GM12878 (cell line): ENCODE measurements around the gene SLC44A3. TPM values are rescaled to one million over a fixed set of nuclear protein-coding genes. Genes with fewer than 3 reads are reported as not detected.

Source experiments
- ATAC-seq: fragments of 200-7000 bp; cut with Tn5 transposase; 3 replicates; pipeline ENCODE4 v1.9.1; 2020; ENCODE audit warnings: mild to moderate bottlenecking, moderate library complexity
- BruUV-seq: library from RNA; stranded (reverse); fragments of 400-500 nt; replicated peaks from 2 replicates; lab custom pipeline; 2021; lab: Mats Ljungman, UMichigan
- CTCF ChIA-PET: fragments of 300-600 bp; sonication (Branson Sonifier 250); formaldehyde crosslinking; extraction: SDS; loops from one replicate; lab custom pipeline; 2021; ENCODE audit warnings: inconsistent platforms; lab: Yijun Ruan, JAX
- POLR2A ChIA-PET: fragments of 350-600 bp; formaldehyde crosslinking; extraction: SDS; loops from one replicate; lab custom pipeline; 2021; ENCODE audit warnings: inconsistent platforms; lab: Charles Lee
- RAD21 ChIA-PET: fragments of 300-600 bp; sonication (Branson Sonifier 250); formaldehyde crosslinking; loops from one replicate; lab custom pipeline; 2023; ENCODE audit warnings: antibody characterized with exemption; ENCODE audit not compliant: unreplicated experiment; lab: Charles Lee
- SMC1A ChIA-PET: fragments of 300-600 bp; sonication (Branson Sonifier 250); formaldehyde crosslinking; loops from one replicate; lab custom pipeline; 2023; ENCODE audit not compliant: unreplicated experiment, uncharacterized antibody; lab: Charles Lee
- DNase-seq: peaks from one replicate; pipeline ENCODE4 v3.0.0-alpha.2; 2011; ENCODE audit warnings: low read depth, low spot score
- FAIRE-seq: peaks from 3 replicates; lab custom pipeline; 2011; peaks lifted over from hg19 to GRCh38; lab: Jason Lieb, UNC
- H2AFZ ChIP-seq: 2 replicates; pipeline ENCODE4 v1.6.0; 2011; ENCODE audit warnings: low read depth, low read length, control low read depth; ENCODE audit not compliant: control insufficient read depth
- H3K27ac ChIP-seq: 2 replicates; pipeline ENCODE4 v1.5.1; 2011; ENCODE audit warnings: control low read depth; ENCODE audit not compliant: control insufficient read depth, insufficient read depth
- H3K27me3 ChIP-seq, 2 experiments: replicated peaks in 1 of 2; 2 replicates each; pipeline versions ENCODE4 v1.6.0 to v1.6.1; 2011; ENCODE audit warnings: low read length in 1 of 2; ENCODE audit not compliant: control insufficient read depth in 2 of 2, insufficient read depth in 2 of 2
- H3K36me3 ChIP-seq, 2 experiments: 2 replicates each; pipeline ENCODE4 v1.5.1; 2011; ENCODE audit warnings: low read length in 1 of 2; ENCODE audit not compliant: control insufficient read depth in 2 of 2, insufficient read depth in 2 of 2
- H3K4me1 ChIP-seq: 2 replicates; pipeline ENCODE4 v1.6.1; 2011; ENCODE audit warnings: mild to moderate bottlenecking, low read length, moderate library complexity, mixed read lengths; ENCODE audit not compliant: control insufficient read depth, insufficient read depth
- H3K4me2 ChIP-seq: 2 replicates; pipeline ENCODE4 v1.6.0; 2011; ENCODE audit warnings: control low read depth; ENCODE audit not compliant: control insufficient read depth, insufficient read depth
- H3K4me3 ChIP-seq: fragments of 200-600 bp; sonication (generic); 2 replicates; pipeline ENCODE4 v1.5.1; 2016
- H3K79me2 ChIP-seq: 2 replicates; pipeline ENCODE4 v1.6.0; 2011; ENCODE audit warnings: low read length; ENCODE audit not compliant: control insufficient read depth, insufficient read depth
- H3K9ac ChIP-seq: 2 replicates; pipeline ENCODE4 v1.8.0; 2011; ENCODE audit warnings: low read length, control low read depth, mixed read lengths; ENCODE audit not compliant: control insufficient read depth, insufficient read depth
- H3K9me3 ChIP-seq: replicated peaks from 3 replicates; pipeline ENCODE4 v1.5.1; 2011; ENCODE audit warnings: mild to moderate bottlenecking, low read length; ENCODE audit not compliant: control insufficient read depth, insufficient read depth
- H4K20me1 ChIP-seq: 2 replicates; pipeline ENCODE4 v1.6.0; 2011; ENCODE audit not compliant: control insufficient read depth, insufficient read depth
- BCL11A ChIP-seq: IDR thresholded peaks from 2 replicates; pipeline ENCODE4 v1.6.1; 2011; ENCODE audit warnings: low read depth, low read length
- CHD2 ChIP-seq: IDR thresholded peaks from 2 replicates; pipeline ENCODE4 v1.6.1; 2011; ENCODE audit warnings: low read depth, low read length, improper control_type of control experiment, borderline replicate concordance
- FOXK2 ChIP-seq: fragments of 450-650 bp; IDR thresholded peaks from 2 replicates; pipeline ENCODE4 v1.6.1; 2017; ENCODE audit warnings: mild to moderate bottlenecking, moderate library complexity
- FOXM1 ChIP-seq: IDR thresholded peaks from 2 replicates; pipeline ENCODE4 v1.6.1; 2012; ENCODE audit warnings: low read depth, mild to moderate bottlenecking, inconsistent platforms, low read length, moderate library complexity
- HDAC6 ChIP-seq: fragments of 200-600 bp; sonication (generic); IDR thresholded peaks from one replicate; pipeline ENCODE4 v1.8.0; 2017; ENCODE audit warnings: antibody characterized with exemption; ENCODE audit not compliant: unreplicated experiment
- HDGF ChIP-seq: fragments of 450-650 bp; IDR thresholded peaks from 2 replicates; pipeline ENCODE4 v1.6.1; 2016; ENCODE audit warnings: antibody characterized with exemption
- IKZF1 ChIP-seq: fragments of 450-650 bp; conservative IDR thresholded peaks from 2 replicates; pipeline ENCODE4 v1.6.1; 2017; ENCODE audit warnings: antibody characterized with exemption, mild to moderate bottlenecking
- JUNB ChIP-seq: IDR thresholded peaks from 2 replicates; pipeline ENCODE4 v1.6.1; 2016; ENCODE audit warnings: antibody characterized with exemption, mild to moderate bottlenecking
- KDM1A ChIP-seq: fragments of 200-600 bp; sonication (generic); IDR thresholded peaks from 2 replicates; pipeline ENCODE4 v1.6.1; 2016; ENCODE audit warnings: borderline replicate concordance
- KLF5 ChIP-seq: fragments of 450-650 bp; IDR thresholded peaks from 2 replicates; pipeline ENCODE4 v1.6.1; 2014; ENCODE audit warnings: mild to moderate bottlenecking; ENCODE audit not compliant: partially characterized antibody
- MEF2B ChIP-seq: fragments of 450-650 bp; IDR thresholded peaks from 2 replicates; pipeline ENCODE4 v1.6.1; 2018; ENCODE audit warnings: mild to moderate bottlenecking, moderate library complexity; ENCODE audit not compliant: partially characterized antibody, poor library complexity, severe bottlenecking
- POLR2AphosphoS5 ChIP-seq: IDR thresholded peaks from 2 replicates; pipeline ENCODE4 v1.6.1; 2011; ENCODE audit warnings: mild to moderate bottlenecking, low read length, inconsistent platforms
- RUNX3 ChIP-seq: IDR thresholded peaks from 2 replicates; pipeline ENCODE4 v1.6.1; 2012; ENCODE audit warnings: low read length, inconsistent platforms
- TCF12 ChIP-seq: IDR thresholded peaks from 2 replicates; pipeline ENCODE4 v1.6.1; 2011; ENCODE audit warnings: low read depth, mild to moderate bottlenecking, low read length
- TCF3 ChIP-seq: IDR thresholded peaks from 2 replicates; pipeline ENCODE4 v1.6.1; 2012; ENCODE audit warnings: low read depth, mild to moderate bottlenecking, low read length, borderline replicate concordance; ENCODE audit not compliant: insufficient read depth
- WGBS: methylation state at CpG from one replicate; pipeline ENCODE4 v1.1.6; 2016; ENCODE audit warnings: low lambda C conversion rate; ENCODE audit not compliant: insufficient replicate concordance, insufficient coverage; ENCODE audit errors: missing lambda C conversion rate; 5-methylcytosine and 5-hydroxymethylcytosine counted together
- in situ Hi-C: fragments of 300-500 bp; cut with MboI; formaldehyde crosslinking; loops from 9 replicates; pipeline ENCODE4 v1.14.3; 2018; ENCODE audit warnings: mixed read lengths
- intact Hi-C: fragments of 100-400 bp; cut with micrococcal nuclease; formaldehyde crosslinking; loops from one replicate; pipeline ENCODE4 v1.14.2; 2022; ENCODE audit not compliant: unreplicated experiment
- polyA plus RNA-seq, 11 experiments: library from polyadenylated mRNA; depleted of rRNA in 4 of 11; unstranded in 6 of 11; stranded (reverse) in 5 of 11; fragments of >200 nt; fragmentation: Nextera tagmentation in 4 of 11; fragmentation: Illumina TruSeq in 1 of 11; extraction: Ambion mirVana in 4 of 11; extraction: Trizol in 1 of 11; gene quantifications; 1 replicate in 1 of 11; 2 replicates in 10 of 11; pipeline versions ENCODE4 v1.2.1 to v1.2.3, GENCODE V29; 2011 to 2016; ENCODE audit warnings: inconsistent platforms in 2 of 11, missing spikeins in 2 of 11, low read depth in 1 of 11
- total RNA-seq, 4 experiments: library from RNA; depleted of rRNA in 3 of 4; stranded (reverse); fragments of >200 nt in 3 of 4; fragmentation: Illumina TruSeq in 1 of 4; extraction: Trizol in 1 of 4; gene quantifications; 2 replicates each; pipeline versions ENCODE4 v1.2.1 to v1.2.3, GENCODE V29; 2013 to 2021
- TF ChIP-seq, protein P1 (sequence below): fragments of 450-650 bp; IDR thresholded peaks from 2 replicates; pipeline ENCODE4 v1.6.1; 2016; ENCODE audit warnings: mild to moderate bottlenecking
- TF ChIP-seq, protein P2 (sequence below), 3 experiments: IDR thresholded peaks in 2 of 3; conservative IDR thresholded peaks in 1 of 3; 2 replicates each; pipeline ENCODE4 v1.5.1; 2011; ENCODE audit warnings: low read depth in 3 of 3, low read length in 3 of 3, mild to moderate bottlenecking in 3 of 3, control low read depth in 2 of 3, moderate library complexity in 2 of 3, inconsistent platforms in 1 of 3, mixed read lengths in 1 of 3; ENCODE audit not compliant: control insufficient read depth in 2 of 3, insufficient read depth in 1 of 3; ENCODE audit errors: extremely low read depth in 1 of 3
- TF ChIP-seq, protein P3 (sequence below): fragments of 450-650 bp; IDR thresholded peaks from 2 replicates; pipeline ENCODE4 v1.6.1; 2014; ENCODE audit warnings: mild to moderate bottlenecking
- TF ChIP-seq, protein P4 (sequence below): fragments of 450-650 bp; IDR thresholded peaks from 2 replicates; pipeline ENCODE4 v1.6.1; 2017; ENCODE audit warnings: borderline replicate concordance

SLC44A3 gene
- total and polyA plus RNA-seq, 10 of the 15 experiments (the other 5 are each of a cell fraction or from before 2014, with no cell fraction given), result not detected

DNA sequence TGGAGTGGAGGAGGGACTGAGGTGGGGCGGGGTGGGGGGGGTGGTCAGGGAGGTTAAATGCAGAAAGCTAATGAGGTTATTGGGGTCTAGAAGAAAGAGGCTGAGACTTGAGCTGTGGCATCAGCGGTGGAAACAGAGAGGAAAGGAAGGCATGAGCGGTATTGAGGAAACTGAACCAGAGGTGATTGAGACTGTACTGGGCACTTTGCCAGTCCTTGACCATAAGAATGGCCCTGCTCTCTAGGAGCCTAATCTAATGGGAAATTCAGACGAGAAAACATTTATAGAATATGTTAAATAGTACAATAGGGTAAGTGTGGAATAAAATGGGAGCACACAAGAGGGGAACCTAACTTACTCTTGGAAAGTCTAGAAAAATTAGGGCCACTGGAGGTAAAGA lies 23.7 kb downstream of the SLC44A3 start (continued):
- TF ChIP-seq KDM1A (no peak), IKZF1 (no peak), TCF12 (no peak), BCL11A (no peak)
- TF ChIP-seq, protein P1, sequence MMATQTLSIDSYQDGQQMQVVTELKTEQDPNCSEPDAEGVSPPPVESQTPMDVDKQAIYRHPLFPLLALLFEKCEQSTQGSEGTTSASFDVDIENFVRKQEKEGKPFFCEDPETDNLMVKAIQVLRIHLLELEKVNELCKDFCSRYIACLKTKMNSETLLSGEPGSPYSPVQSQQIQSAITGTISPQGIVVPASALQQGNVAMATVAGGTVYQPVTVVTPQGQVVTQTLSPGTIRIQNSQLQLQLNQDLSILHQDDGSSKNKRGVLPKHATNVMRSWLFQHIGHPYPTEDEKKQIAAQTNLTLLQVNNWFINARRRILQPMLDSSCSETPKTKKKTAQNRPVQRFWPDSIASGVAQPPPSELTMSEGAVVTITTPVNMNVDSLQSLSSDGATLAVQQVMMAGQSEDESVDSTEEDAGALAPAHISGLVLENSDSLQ, result no peak

DNA sequence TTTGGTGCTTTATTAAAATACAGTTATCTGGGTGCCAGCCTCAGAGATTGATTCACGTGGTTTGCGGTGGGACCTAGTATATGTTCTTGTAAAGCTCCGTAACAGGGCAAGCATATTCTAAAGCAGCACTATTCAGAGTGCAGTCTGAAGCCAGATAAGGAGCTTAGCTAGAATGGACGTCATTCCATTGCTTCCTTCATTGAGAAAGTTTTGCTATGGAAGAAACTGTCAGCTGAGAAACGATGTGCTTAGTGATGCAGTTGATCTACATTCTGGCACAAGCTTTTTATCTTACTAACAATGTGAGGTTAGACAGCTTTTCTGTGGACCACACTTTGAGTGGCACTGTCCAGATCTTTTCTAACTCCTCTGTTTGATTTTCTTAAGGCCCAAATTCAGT lies 26.2 kb downstream of the SLC44A3 start:
- no peak overlapping the region for H3K4me2 ChIP-seq
- no peak overlapping the region for H3K4me3 ChIP-seq
- ChIA-PET SMC1A (interaction anchor here (0.8 to 2.2 kb wide), 2 partner anchors 8 to 13 kb away, joined by 3 to 6 read pairs; no protein-coding TSS in a partner anchor), POLR2A (no interaction called here), CTCF (interaction anchor here (1.0 kb wide), 1 partner anchor 10 kb away, joined by 4 read pairs; no protein-coding TSS in a partner anchor), RAD21 (no interaction called here)
- H3K4me1 ChIP-seq, result no peaks in the 10 kb centered on the region
- H4K20me1 ChIP-seq, result no peaks in the 10 kb centered on the region
- TF ChIP-seq RUNX3 (no peak), CHD2 (no peak), JUNB (no peak), FOXK2 (no peak), TCF3 (no peak), KLF5 (no peak), HDAC6 (no peak), HDGF (no peak), MEF2B (no peak), POLR2AphosphoS5 (no peak), FOXM1 (no peak)
- TF ChIP-seq, protein P2, sequence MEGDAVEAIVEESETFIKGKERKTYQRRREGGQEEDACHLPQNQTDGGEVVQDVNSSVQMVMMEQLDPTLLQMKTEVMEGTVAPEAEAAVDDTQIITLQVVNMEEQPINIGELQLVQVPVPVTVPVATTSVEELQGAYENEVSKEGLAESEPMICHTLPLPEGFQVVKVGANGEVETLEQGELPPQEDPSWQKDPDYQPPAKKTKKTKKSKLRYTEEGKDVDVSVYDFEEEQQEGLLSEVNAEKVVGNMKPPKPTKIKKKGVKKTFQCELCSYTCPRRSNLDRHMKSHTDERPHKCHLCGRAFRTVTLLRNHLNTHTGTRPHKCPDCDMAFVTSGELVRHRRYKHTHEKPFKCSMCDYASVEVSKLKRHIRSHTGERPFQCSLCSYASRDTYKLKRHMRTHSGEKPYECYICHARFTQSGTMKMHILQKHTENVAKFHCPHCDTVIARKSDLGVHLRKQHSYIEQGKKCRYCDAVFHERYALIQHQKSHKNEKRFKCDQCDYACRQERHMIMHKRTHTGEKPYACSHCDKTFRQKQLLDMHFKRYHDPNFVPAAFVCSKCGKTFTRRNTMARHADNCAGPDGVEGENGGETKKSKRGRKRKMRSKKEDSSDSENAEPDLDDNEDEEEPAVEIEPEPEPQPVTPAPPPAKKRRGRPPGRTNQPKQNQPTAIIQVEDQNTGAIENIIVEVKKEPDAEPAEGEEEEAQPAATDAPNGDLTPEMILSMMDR (IDR thresholded peaks at IDR 0.05 in 2 of 3, conservative IDR thresholded peaks at IDR 0.05 in 1 of 3; ENCODE audit: control insufficient read depth in 2 of 3, extremely low read depth in 1 of 3, insufficient read depth in 1 of 3, low read depth in 3 of 3, low read length in 3 of 3), result no peak
- TF ChIP-seq, protein P3, sequence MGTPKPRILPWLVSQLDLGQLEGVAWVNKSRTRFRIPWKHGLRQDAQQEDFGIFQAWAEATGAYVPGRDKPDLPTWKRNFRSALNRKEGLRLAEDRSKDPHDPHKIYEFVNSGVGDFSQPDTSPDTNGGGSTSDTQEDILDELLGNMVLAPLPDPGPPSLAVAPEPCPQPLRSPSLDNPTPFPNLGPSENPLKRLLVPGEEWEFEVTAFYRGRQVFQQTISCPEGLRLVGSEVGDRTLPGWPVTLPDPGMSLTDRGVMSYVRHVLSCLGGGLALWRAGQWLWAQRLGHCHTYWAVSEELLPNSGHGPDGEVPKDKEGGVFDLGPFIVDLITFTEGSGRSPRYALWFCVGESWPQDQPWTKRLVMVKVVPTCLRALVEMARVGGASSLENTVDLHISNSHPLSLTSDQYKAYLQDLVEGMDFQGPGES, result no peak
- TF ChIP-seq, protein P4, sequence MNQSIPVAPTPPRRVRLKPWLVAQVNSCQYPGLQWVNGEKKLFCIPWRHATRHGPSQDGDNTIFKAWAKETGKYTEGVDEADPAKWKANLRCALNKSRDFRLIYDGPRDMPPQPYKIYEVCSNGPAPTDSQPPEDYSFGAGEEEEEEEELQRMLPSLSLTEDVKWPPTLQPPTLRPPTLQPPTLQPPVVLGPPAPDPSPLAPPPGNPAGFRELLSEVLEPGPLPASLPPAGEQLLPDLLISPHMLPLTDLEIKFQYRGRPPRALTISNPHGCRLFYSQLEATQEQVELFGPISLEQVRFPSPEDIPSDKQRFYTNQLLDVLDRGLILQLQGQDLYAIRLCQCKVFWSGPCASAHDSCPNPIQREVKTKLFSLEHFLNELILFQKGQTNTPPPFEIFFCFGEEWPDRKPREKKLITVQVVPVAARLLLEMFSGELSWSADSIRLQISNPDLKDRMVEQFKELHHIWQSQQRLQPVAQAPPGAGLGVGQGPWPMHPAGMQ, result no peak
- no peaks in the 10 kb centered on the region for H3K36me3 ChIP-seq
- ATAC-seq (no peak), DNase-seq (no peak), FAIRE-seq (no peak)
- H3K79me2 ChIP-seq, result no peaks in the 10 kb centered on the region
- in situ Hi-C loops (no loop called here), intact Hi-C loops (no loop called here)
- WGBS, result 35% methylated on average over 5 of the region's 5 CpGs
- no peaks in the 10 kb centered on the region for H3K9me3 ChIP-seq
- H3K27me3 ChIP-seq, result no peaks in the 10 kb centered on the region; a peak in 1 of 4 replicates
- H2AFZ ChIP-seq, result no peak overlapping the region
- BruUV-seq, result no TSS peak
- no peak overlapping the region for H3K9ac ChIP-seq
- no peak overlapping the region for H3K27ac ChIP-seq
